H9 (cell line): ENCODE results near the gene SEMA4C. TPM values are rescaled to one million over a fixed set of nuclear protein-coding genes. Genes with fewer than 3 reads are reported as not detected.
A peak's percentile ranks its signal among the peaks of the same experiment; 100 is the strongest.

Experiments
- DNase-seq: peaks from one replicate; pipeline ENCODE4 v3.0.0-alpha.2; 2017
- H2AFZ ChIP-seq: one replicate; pipeline ENCODE4 v1.6.1; 2013; ENCODE audit warnings: mild to moderate bottlenecking, low read length, control low read depth, moderate library complexity
- H2AK5ac ChIP-seq: 2 replicates; pipeline ENCODE4 v1.6.1; 2013; ENCODE audit warnings: low read length, control low read depth, mixed read lengths; ENCODE audit not compliant: insufficient read length
- H2BK120ac ChIP-seq: one replicate; pipeline ENCODE4 v1.6.1; 2013; ENCODE audit warnings: low read depth, mild to moderate bottlenecking, low read length, control low read depth, inconsistent platforms; ENCODE audit not compliant: poor library complexity, severe bottlenecking
- H2BK12ac ChIP-seq: 2 replicates; pipeline ENCODE4 v1.6.1; 2013; ENCODE audit warnings: low read length, control low read depth, mixed read lengths, low read depth; ENCODE audit not compliant: insufficient read length
- H2BK15ac ChIP-seq: 2 replicates; pipeline ENCODE4 v1.6.1; 2013; ENCODE audit warnings: low read depth, low read length, control low read depth
- H2BK20ac ChIP-seq: one replicate; pipeline ENCODE4 v1.6.1; 2013; ENCODE audit warnings: low read depth, mild to moderate bottlenecking, low read length, control low read depth, inconsistent platforms; ENCODE audit not compliant: poor library complexity, severe bottlenecking
- H2BK5ac ChIP-seq: 2 replicates; pipeline ENCODE4 v1.6.1; 2013; ENCODE audit warnings: low read length, control low read depth, mixed read lengths; ENCODE audit not compliant: insufficient read length
- H3K14ac ChIP-seq: 2 replicates; pipeline ENCODE4 v1.6.1; 2013; ENCODE audit warnings: low read length, control low read depth; ENCODE audit not compliant: insufficient read depth
- H3K18ac ChIP-seq: 2 replicates; pipeline ENCODE4 v1.6.1; 2013; ENCODE audit warnings: low read depth, mild to moderate bottlenecking, mixed read lengths, low read length, control low read depth; ENCODE audit not compliant: insufficient read length
- H3K23ac ChIP-seq: 2 replicates; pipeline ENCODE4 v1.6.1; 2013; ENCODE audit warnings: low read length, control low read depth, mixed read lengths, low read depth; ENCODE audit not compliant: insufficient read length
- H3K23me2 ChIP-seq: 2 replicates; pipeline ENCODE4 v1.6.1; 2013; ENCODE audit warnings: low read depth, mild to moderate bottlenecking, mixed read lengths, low read length, control low read depth; ENCODE audit not compliant: insufficient read length, poor library complexity, severe bottlenecking
- H3K27ac ChIP-seq: 2 replicates; pipeline ENCODE4 v1.5.1; 2013; ENCODE audit warnings: low read length, control low read depth, mixed read lengths, low read depth; ENCODE audit not compliant: insufficient read length
- H3K27me3 ChIP-seq: 2 replicates; pipeline ENCODE4 v1.6.1; 2013; ENCODE audit warnings: low read length, control low read depth, inconsistent platforms; ENCODE audit not compliant: insufficient read depth
- H3K4ac ChIP-seq: 2 replicates; pipeline ENCODE4 v1.6.1; 2013; ENCODE audit warnings: low read depth, mild to moderate bottlenecking, control low read depth, inconsistent platforms, low read length, moderate library complexity
- H3K4me1 ChIP-seq: 2 replicates; pipeline ENCODE4 v1.6.1; 2013; ENCODE audit warnings: low read length, control low read depth, inconsistent platforms; ENCODE audit not compliant: insufficient read depth
- H3K4me2 ChIP-seq: 2 replicates; pipeline ENCODE4 v1.6.1; 2013; ENCODE audit warnings: low read length, control low read depth, mixed read lengths; ENCODE audit not compliant: insufficient read length, insufficient read depth
- H3K56ac ChIP-seq: 2 replicates; pipeline ENCODE4 v1.6.1; 2013; ENCODE audit warnings: low read depth, mild to moderate bottlenecking, mixed read lengths, low read length, control low read depth; ENCODE audit not compliant: insufficient read length
- H3K79me1 ChIP-seq: 2 replicates; pipeline ENCODE4 v1.6.1; 2013; ENCODE audit warnings: low read depth, mild to moderate bottlenecking, moderate library complexity, low read length, control low read depth, inconsistent platforms; ENCODE audit not compliant: insufficient read depth, poor library complexity, severe bottlenecking
- H3K79me2 ChIP-seq: 2 replicates; pipeline ENCODE4 v1.6.1; 2013; ENCODE audit warnings: low read length, control low read depth, inconsistent platforms; ENCODE audit not compliant: insufficient read depth
- H3K9ac ChIP-seq: 2 replicates; pipeline ENCODE4 v1.6.1; 2013; ENCODE audit warnings: low read length, control low read depth, mixed read lengths; ENCODE audit not compliant: insufficient read length; ENCODE audit errors: extremely low read depth
- H3K9me3 ChIP-seq: one replicate; pipeline ENCODE4 v1.6.1; 2013; ENCODE audit warnings: low read depth, low read length, inconsistent platforms; ENCODE audit not compliant: control insufficient read depth
- H3T11ph ChIP-seq: one replicate; pipeline ENCODE4 v1.6.1; 2013; ENCODE audit warnings: mild to moderate bottlenecking, low read length, control low read depth, inconsistent platforms
- H4K20me1 ChIP-seq: one replicate; pipeline ENCODE4 v1.6.1; 2013; ENCODE audit not compliant: control insufficient read depth, insufficient read length, insufficient read depth
- H4K5ac ChIP-seq: 2 replicates; pipeline ENCODE4 v1.6.1; 2013; ENCODE audit warnings: low read depth, mild to moderate bottlenecking, mixed read lengths, low read length, control low read depth; ENCODE audit not compliant: insufficient read length
- H4K8ac ChIP-seq: replicated peaks from 2 replicates; pipeline ENCODE4 v1.6.1; 2013; ENCODE audit warnings: low read length, control low read depth, mixed read lengths, low read depth; ENCODE audit not compliant: insufficient read length
- H4K91ac ChIP-seq: 2 replicates; pipeline ENCODE4 v1.6.1; 2013; ENCODE audit warnings: low read depth, mild to moderate bottlenecking, moderate library complexity, mixed read lengths, low read length, control low read depth; ENCODE audit not compliant: insufficient read length
- H3K27ac Mint-ChIP-seq, 3 experiments: 2 replicates in 2 of 3; 3 replicates in 1 of 3; pipeline ENCODE4 v1.8.0; 2020 to 2021; ENCODE audit warnings: mixed read lengths in 3 of 3, mild to moderate bottlenecking in 1 of 3, moderate library complexity in 1 of 3
- H3K27me3 Mint-ChIP-seq: 2 replicates; pipeline ENCODE4 v1.8.0; 2021; ENCODE audit warnings: low read depth, mild to moderate bottlenecking, moderate library complexity, mixed read lengths
- H3K36me3 Mint-ChIP-seq, 3 experiments: 2 replicates in 2 of 3; 3 replicates in 1 of 3; pipeline ENCODE4 v1.8.0; 2020 to 2021; ENCODE audit warnings: low read depth in 3 of 3, mixed read lengths in 3 of 3; ENCODE audit not compliant: insufficient read depth in 1 of 3
- H3K4me1 Mint-ChIP-seq, 2 experiments: 2 replicates each; pipeline ENCODE4 v1.8.0; 2020; ENCODE audit warnings: mixed read lengths in 2 of 2
- H3K4me3 Mint-ChIP-seq, 2 experiments: 2 replicates in 1 of 2; 3 replicates in 1 of 2; pipeline ENCODE4 v1.8.0; 2020 to 2021; ENCODE audit warnings: mild to moderate bottlenecking in 2 of 2, mixed read lengths in 2 of 2, moderate library complexity in 1 of 2
- H3K9me3 Mint-ChIP-seq, 2 experiments: 2 replicates in 1 of 2; 3 replicates in 1 of 2; pipeline ENCODE4 v1.8.0; 2020; ENCODE audit warnings: mild to moderate bottlenecking in 2 of 2, mixed read lengths in 2 of 2, moderate library complexity in 1 of 2
- WGBS: extraction: QIAGEN DNeasy Blood & Tissue Kit; methylation state at CpG from one replicate; pipeline ENCODE4 v1.1.7; 2013; ENCODE audit warnings: missing lambda C conversion rate, low lambda C conversion rate, mixed read lengths; ENCODE audit not compliant: insufficient read length; ENCODE audit errors: extremely low coverage; 5-methylcytosine and 5-hydroxymethylcytosine counted together
- total RNA-seq: library from RNA; stranded (reverse); gene quantifications from 2 replicates; pipeline ENCODE4 v1.2.1, GENCODE V29; 2021
- TF ChIP-seq, protein P1 (sequence below): fragments of 200-600 bp; sonication (generic); conservative IDR thresholded peaks from 3 replicates; pipeline ENCODE4 v1.8.0; 2021; ENCODE audit warnings: antibody characterized with exemption, mild to moderate bottlenecking

SEMA4C gene
- total RNA-seq, 1 experiment from 2014 or later, result 81.6 TPM

DNA sequence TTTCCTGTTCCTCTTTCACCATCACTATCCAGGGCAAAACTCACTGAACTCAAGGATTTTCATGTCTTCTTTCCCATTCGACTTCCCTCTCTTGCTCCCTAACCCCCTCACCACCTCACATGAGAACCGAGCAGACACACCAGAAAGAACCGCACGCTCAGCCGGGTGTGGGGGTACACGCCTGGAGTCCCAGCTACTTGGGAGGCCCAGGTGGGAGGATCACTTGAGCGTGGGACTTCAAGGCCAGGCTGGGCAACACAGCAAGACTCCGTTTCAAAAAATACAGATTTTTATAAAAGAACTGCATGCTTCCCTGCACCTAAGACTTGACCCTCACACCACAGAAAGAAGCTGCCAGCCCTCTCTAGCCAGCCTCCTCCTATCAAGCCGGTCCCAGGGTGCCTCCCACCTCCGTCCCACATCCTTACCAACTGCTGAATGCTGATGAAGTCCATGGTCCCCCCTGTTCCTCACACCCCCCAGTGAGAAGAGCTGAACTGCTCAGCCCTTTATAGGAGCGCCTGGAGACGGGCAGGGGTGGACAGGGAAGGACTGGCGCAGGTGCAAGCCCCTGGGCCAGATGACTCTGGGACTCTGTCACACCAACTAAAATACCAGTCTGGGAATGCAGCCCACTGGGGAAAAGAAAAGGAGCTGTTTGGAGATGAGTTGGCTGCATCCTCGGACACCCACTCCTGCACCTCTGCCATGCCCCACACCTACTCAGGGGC, 26.2 kb downstream of the SEMA4C start, which contains the start of gene ANKRD23:
TSS of gene ANKRD23 (minus strand) at position 484 of the 731 bp plus-strand sequence. CDS start at position 455, 29 bp downstream.
- H2BK12ac ChIP-seq, result no peak within 1 kb of the TSS
- H2BK120ac ChIP-seq, result no peak within 1 kb of the TSS
- no peak within 1 kb of the TSS for H4K91ac ChIP-seq
- no CpG with 5 or more reads among the region's 14 CpGs for WGBS
- no peaks in the 10 kb centered on the region for H3K4me1 ChIP-seq
- peak within 1 kb of the TSS; percentile 38 to 90 (median 73); a peak in 4 of 7 replicates for H3K27ac Mint-ChIP-seq
- H4K20me1 ChIP-seq, result no peaks in the 10 kb centered on the region
- no peak within 1 kb of the TSS for H3K23ac ChIP-seq
- no peaks in the 10 kb centered on the region for H3K23me2 ChIP-seq
- no peak within 1 kb of the TSS for H2BK5ac ChIP-seq
- DNase-seq, result peak; percentile 22
- H3K27me3 Mint-ChIP-seq, result no peaks in the 10 kb centered on the region; the same call in none of the 2 replicates
- no peak within 1 kb of the TSS for H2AK5ac ChIP-seq
- H2BK15ac ChIP-seq, result no peak within 1 kb of the TSS
- H3K9ac ChIP-seq, result no peak within 1 kb of the TSS
- H4K8ac ChIP-seq, result no peak within 1 kb of the TSS
- H3K79me2 ChIP-seq, result no peaks in the 10 kb centered on the region
- no peak within 1 kb of the TSS for H2AFZ ChIP-seq
- H3K79me1 ChIP-seq, result no peaks in the 10 kb centered on the region
- peaks cover 0 to 5% of the 10 kb centered on the region in 2 experiments; a peak in 2 of 4 replicates for H3K4me1 Mint-ChIP-seq
- H3K36me3 Mint-ChIP-seq, result peaks cover 16 to 18% (median 16%) of the 10 kb centered on the region in 3 experiments; a peak in 6 of 7 replicates
- no peaks in the 10 kb centered on the region for H3K9me3 ChIP-seq
- TF ChIP-seq, protein P1, sequence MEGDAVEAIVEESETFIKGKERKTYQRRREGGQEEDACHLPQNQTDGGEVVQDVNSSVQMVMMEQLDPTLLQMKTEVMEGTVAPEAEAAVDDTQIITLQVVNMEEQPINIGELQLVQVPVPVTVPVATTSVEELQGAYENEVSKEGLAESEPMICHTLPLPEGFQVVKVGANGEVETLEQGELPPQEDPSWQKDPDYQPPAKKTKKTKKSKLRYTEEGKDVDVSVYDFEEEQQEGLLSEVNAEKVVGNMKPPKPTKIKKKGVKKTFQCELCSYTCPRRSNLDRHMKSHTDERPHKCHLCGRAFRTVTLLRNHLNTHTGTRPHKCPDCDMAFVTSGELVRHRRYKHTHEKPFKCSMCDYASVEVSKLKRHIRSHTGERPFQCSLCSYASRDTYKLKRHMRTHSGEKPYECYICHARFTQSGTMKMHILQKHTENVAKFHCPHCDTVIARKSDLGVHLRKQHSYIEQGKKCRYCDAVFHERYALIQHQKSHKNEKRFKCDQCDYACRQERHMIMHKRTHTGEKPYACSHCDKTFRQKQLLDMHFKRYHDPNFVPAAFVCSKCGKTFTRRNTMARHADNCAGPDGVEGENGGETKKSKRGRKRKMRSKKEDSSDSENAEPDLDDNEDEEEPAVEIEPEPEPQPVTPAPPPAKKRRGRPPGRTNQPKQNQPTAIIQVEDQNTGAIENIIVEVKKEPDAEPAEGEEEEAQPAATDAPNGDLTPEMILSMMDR, result no peak
- no peak within 1 kb of the TSS; a peak in 1 of 5 replicates for H3K4me3 Mint-ChIP-seq
- no peak within 1 kb of the TSS for H3T11ph ChIP-seq
- no peak within 1 kb of the TSS for H3K27ac ChIP-seq
- no peak within 1 kb of the TSS for H3K4me2 ChIP-seq
- no peaks in the 10 kb centered on the region for H3K9me3 Mint-ChIP-seq
- no peak within 1 kb of the TSS for H2BK20ac ChIP-seq
- no peak within 1 kb of the TSS for H3K14ac ChIP-seq
- H3K4ac ChIP-seq, result no peak within 1 kb of the TSS
- H3K56ac ChIP-seq, result no peak within 1 kb of the TSS
- no peak within 1 kb of the TSS for H3K18ac ChIP-seq
- no peak within 1 kb of the TSS for H4K5ac ChIP-seq
- H3K27me3 ChIP-seq, result no peaks in the 10 kb centered on the region
